Measurements from ENCODE around the gene LAP3. TPM values are rescaled to one million over a fixed set of nuclear protein-coding genes. Genes with fewer than 3 reads are reported as not detected.

Gene LAP3
- total RNA-seq, 1 donor, result 88.7 TPM

GRCh38 chr4:17583941-17584340 is 6.9 kb downstream of the LAP3 start:
- H3K4me3 ChIP-seq (ENCODE audit: low read length), result no peak overlapping the region

DNA sequence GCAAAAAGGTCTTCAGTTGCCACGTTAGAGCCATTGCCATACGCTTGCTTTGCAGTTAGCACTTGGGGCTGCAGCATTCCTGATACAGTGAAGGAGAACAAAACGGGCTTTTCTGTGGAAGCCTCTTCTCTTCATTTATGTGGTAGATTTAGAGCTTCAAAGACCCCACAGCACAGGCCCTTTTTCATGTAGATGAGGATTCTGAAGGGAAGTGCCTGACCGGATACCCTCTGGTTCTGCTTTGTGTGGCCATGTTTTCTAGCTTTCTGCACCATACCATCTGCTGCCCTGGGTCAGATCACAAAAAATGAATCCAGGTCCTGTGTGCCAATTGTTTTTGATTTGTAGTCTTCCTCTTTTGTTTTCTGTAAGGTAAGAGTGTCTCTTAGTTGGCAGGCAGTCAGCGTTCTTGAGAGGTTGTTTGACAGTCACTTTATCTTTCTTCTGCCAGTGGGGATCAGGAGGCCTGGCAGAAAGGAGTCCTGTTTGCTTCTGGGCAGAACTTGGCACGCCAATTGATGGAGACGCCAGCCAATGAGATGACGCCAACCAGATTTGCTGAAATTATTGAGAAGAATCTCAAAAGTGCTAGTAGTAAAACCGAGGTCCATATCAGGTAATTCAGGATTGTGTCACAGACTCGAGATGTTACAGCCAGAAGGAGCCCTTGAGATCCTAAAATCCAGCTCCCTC is 7.7 kb downstream of the LAP3 start:
- Histone ChIP-seq H3K9me3 (ENCODE audit: low read depth, low read length) (no peaks in the 10 kb centered on the region), H3K4me3 (ENCODE audit: low read length) (no peak overlapping the region), H3K27me3 (ENCODE audit: insufficient read depth, low read length) (no peaks in the 10 kb centered on the region), H3K4me1 (ENCODE audit: insufficient read depth, low read length) (peaks cover 17% of the 10 kb centered on the region)

More at GRCh38 chr4:17583941-17584340, 6.9 kb downstream of the LAP3 start:
- Histone ChIP-seq H3K4me1 (ENCODE audit: insufficient read depth, low read length) (peaks cover 24% of the 10 kb centered on the region), H3K27me3 (ENCODE audit: insufficient read depth, low read length) (no peaks in the 10 kb centered on the region), H3K9me3 (ENCODE audit: low read depth, low read length) (no peaks in the 10 kb centered on the region)

DNA sequence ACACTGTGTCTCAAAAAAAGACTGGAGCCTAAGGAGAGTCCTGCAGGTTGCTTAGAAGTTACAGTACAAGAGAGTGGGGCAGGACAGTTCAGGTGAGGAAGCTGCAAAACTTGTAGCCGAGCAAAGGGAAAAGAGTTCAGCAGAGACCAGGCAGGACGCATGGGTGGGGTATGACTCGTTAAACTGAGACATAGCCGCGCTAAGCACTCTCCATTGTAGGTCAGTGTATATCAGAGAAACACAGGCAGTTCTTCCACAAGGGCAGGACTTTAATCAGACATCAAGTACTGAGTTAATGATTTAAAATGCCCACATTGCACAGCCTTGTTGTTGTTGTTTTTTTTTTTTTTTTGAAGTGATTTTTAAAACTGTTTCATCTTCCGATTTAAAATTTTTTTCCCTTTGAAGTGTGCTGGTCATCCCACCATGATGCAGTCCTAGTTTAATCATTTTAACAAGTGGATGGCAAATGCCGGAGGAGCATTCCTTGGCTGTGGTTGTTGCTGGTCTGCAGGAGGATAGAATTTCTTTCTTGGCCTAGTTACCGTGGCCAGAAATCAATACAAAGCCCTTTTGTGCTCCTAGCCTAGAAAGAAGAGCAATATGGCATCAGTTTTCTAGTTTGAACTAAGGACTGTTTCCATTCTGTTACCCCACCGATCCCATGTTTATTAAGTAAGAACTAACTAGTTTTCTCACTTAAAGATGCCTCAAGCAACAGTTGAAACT is 10.3 kb downstream of the LAP3 start:
- no peaks in the 10 kb centered on the region for H3K27me3 ChIP-seq (ENCODE audit: insufficient read depth, low read length)
- H3K4me3 ChIP-seq (ENCODE audit: low read length), result no peak overlapping the region
- no peaks in the 10 kb centered on the region for H3K4me1 ChIP-seq (ENCODE audit: insufficient read depth, low read length)
- no peaks in the 10 kb centered on the region for H3K9me3 ChIP-seq (ENCODE audit: low read depth, low read length)

- no peaks in the 10 kb centered on the region for H3K27me3 ChIP-seq (ENCODE audit: insufficient read depth, low read length)
- H3K9me3 ChIP-seq (ENCODE audit: low read depth, low read length), result no peaks in the 10 kb centered on the region
- peaks cover 2% of the 10 kb centered on the region for H3K4me1 ChIP-seq (ENCODE audit: insufficient read depth, low read length)
- H3K4me3 ChIP-seq (ENCODE audit: low read length), result no peak overlapping the region
These were observed 12.4 kb downstream of the LAP3 start for GRCh38 chr4:17589355-17589754.

DNA sequence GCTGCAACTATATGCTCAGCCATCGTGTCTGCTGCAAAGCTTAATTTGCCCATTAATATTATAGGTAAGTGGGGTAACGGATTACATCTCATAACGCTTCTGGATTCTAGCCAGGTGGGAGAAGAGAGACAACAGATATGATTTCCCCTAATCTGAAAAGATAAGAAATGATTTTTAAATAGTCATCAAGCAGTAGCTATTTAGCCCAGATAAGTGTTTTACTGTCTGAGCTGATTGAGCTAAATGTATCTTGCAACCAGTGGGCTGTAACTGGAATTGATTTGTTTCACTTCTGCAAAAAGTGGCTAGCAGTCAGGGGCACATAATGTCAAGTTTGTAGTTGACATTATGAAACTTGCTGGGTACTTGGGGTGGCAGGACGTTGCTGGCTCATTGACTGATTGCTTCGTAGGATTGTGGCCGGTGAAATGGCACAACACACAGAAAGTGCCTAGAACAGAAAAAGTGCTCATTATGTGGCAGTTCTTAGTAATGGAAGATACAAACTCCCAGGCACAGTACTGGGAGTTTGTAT is 18.5 kb downstream of the LAP3 start:
- Histone ChIP-seq H3K4me1 (ENCODE audit: insufficient read depth, low read length) (peaks cover 21% of the 10 kb centered on the region), H3K9me3 (ENCODE audit: low read depth, low read length) (no peaks in the 10 kb centered on the region), H3K4me3 (ENCODE audit: low read length) (no peak overlapping the region), H3K27me3 (ENCODE audit: insufficient read depth, low read length) (no peaks in the 10 kb centered on the region)

DNA sequence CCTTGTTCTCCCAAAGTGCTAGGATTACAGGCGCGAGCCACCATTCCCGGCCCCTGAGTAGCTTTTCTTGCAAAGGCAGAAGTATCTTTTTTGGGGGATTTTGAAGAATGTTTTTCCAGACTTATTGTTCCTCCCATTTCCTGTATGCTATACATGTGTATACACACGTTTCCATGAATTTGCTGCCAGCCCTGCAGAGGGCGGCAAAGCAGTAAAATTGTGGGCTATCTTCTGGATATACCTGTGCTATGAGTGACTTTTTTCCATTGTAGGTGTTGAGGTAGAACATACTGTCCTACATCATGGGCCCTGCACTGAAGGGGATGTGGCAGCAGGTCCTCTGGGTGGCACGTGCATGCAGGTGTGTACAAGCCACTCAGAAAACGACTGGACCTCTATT is 20.5 kb downstream of the LAP3 start:
- Histone ChIP-seq H3K4me1 (ENCODE audit: insufficient read depth, low read length) (peaks cover 21% of the 10 kb centered on the region), H3K27me3 (ENCODE audit: insufficient read depth, low read length) (no peaks in the 10 kb centered on the region), H3K4me3 (ENCODE audit: low read length) (no peak overlapping the region), H3K9me3 (ENCODE audit: low read depth, low read length) (no peaks in the 10 kb centered on the region)

DNA sequence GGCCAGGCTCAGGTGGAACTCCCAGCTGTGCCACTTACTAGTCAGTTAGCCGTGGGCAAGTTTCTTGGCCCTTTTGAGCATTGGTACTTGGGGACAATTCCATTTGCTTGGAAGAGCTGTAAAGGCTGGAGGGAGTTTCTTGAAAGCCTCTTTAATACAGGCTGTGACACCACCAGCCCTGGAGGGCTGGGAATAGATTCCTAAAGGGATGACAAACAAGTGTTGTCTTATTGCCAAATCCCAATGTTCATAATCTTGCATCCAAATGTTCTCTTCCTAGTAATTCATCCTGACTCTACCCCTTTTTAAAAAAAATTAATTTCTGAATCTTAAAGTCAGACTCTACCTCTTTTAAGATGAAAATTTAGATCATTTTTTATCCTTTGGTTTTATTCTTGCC is 22.8 kb downstream of the LAP3 start:
- H3K27me3 ChIP-seq (ENCODE audit: insufficient read depth, low read length), result no peaks in the 10 kb centered on the region
- no peak overlapping the region for H3K4me3 ChIP-seq (ENCODE audit: low read length)
- no peaks in the 10 kb centered on the region for H3K9me3 ChIP-seq (ENCODE audit: low read depth, low read length)
- H3K4me1 ChIP-seq (ENCODE audit: insufficient read depth, low read length), result peaks cover 29% of the 10 kb centered on the region

GRCh38 chr4:17605236-17605635 is 28.2 kb downstream of the LAP3 start:
- Histone ChIP-seq H3K27me3 (ENCODE audit: insufficient read depth, low read length) (no peaks in the 10 kb centered on the region), H3K4me3 (ENCODE audit: low read length) (no peak overlapping the region), H3K9me3 (ENCODE audit: low read depth, low read length) (no peaks in the 10 kb centered on the region), H3K4me1 (ENCODE audit: insufficient read depth, low read length) (peaks cover 14% of the 10 kb centered on the region)

DNA sequence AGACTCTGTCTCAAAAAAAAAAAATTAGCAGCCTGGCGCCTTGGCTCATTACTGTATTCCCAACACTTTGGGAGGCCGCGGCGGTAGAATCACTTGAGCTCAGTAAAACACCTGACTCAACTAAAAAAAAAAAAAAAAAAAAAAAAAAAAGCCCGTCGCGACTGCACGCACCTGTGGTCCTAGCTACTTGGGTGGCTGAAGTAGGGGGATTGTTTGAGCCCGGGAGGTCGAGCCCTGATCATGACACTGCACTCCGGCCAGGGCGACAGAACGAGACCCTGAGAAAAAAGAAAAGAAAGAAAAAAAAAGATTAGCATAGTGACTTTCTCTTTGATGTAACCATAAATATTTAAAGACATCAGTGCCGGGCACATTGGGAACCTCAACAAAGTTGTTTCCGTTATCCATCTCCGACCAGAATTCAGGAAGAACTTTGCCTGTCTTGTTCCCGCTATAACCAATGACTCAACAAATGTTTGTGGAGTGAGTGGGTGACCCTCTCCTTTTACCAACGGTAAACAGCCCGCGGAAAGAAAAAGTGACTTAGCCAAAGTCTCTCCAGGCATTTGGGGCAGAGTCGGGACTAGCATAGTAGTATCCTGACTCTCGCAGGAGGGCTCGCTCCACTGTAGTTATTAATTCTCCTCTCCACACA is 36.9 kb downstream of the LAP3 start:
- Histone ChIP-seq H3K9me3 (ENCODE audit: low read depth, low read length) (no peaks in the 10 kb centered on the region), H3K4me1 (ENCODE audit: insufficient read depth, low read length) (peaks cover 41% of the 10 kb centered on the region), H3K27me3 (ENCODE audit: insufficient read depth, low read length) (no peaks in the 10 kb centered on the region), H3K4me3 (ENCODE audit: low read length) (peak overlapping the region; percentile 98)

- Histone ChIP-seq H3K4me1 (ENCODE audit: insufficient read depth, low read length) (peaks cover 47% of the 10 kb centered on the region), H3K27me3 (ENCODE audit: insufficient read depth, low read length) (no peaks in the 10 kb centered on the region), H3K4me3 (ENCODE audit: low read length) (peak within 1 kb of the TSS; percentile 98), H3K9me3 (ENCODE audit: low read depth, low read length) (no peaks in the 10 kb centered on the region)
These were observed 37.7 kb downstream of the LAP3 start, which contains the start of gene MED28 for GRCh38 chr4:17614416-17615299. MED28 (plus strand) TSS chr4:17614641; CDS start chr4:17614655, 14 bp downstream.

DNA sequence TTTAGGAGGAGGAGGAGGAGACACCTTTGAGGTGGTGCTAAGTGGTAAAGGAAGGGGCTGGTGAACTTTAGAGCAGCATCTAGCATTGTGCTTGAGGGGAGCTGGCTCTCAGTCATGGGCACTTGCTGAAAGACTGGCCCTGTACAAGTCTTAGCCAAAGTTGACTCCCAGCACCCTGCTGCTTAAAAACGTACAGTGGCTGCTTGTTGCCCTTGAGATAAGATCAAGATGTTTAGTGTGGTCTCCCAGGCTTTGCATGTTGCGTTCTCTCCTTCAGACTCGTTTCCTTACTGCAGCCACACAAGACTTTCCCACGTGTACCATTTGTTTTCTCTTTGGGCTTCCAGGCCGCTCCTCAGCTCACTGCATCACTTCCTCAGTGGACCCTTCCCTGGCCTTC is 39.3 kb downstream of the LAP3 start:
- H3K4me1 ChIP-seq (ENCODE audit: insufficient read depth, low read length), result peaks cover 47% of the 10 kb centered on the region
- no peaks in the 10 kb centered on the region for H3K27me3 ChIP-seq (ENCODE audit: insufficient read depth, low read length)
- no peaks in the 10 kb centered on the region for H3K9me3 ChIP-seq (ENCODE audit: low read depth, low read length)
- no peak overlapping the region for H3K4me3 ChIP-seq (ENCODE audit: low read length)

DNA sequence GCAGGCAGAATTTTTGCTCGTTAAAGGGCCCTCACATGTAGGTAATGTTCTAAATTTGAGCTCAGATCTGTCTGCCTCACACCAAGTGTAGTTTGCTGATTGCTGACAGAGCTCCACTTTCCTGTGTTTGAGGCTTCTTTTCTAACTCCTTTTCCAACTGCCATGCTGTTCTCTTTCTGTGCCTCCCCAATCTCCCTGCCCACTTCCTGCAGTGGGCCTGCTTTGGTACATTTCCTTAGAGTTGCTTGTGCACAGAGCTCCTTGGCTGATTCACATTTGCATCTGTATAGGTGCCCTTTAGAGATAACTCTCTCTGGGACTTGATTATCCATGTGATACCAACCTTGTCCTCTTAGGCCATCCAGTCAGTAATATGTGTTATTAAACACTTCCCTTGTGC is 41.9 kb downstream of the LAP3 start:
- H3K4me3 ChIP-seq (ENCODE audit: low read length), result no peak overlapping the region

DNA sequence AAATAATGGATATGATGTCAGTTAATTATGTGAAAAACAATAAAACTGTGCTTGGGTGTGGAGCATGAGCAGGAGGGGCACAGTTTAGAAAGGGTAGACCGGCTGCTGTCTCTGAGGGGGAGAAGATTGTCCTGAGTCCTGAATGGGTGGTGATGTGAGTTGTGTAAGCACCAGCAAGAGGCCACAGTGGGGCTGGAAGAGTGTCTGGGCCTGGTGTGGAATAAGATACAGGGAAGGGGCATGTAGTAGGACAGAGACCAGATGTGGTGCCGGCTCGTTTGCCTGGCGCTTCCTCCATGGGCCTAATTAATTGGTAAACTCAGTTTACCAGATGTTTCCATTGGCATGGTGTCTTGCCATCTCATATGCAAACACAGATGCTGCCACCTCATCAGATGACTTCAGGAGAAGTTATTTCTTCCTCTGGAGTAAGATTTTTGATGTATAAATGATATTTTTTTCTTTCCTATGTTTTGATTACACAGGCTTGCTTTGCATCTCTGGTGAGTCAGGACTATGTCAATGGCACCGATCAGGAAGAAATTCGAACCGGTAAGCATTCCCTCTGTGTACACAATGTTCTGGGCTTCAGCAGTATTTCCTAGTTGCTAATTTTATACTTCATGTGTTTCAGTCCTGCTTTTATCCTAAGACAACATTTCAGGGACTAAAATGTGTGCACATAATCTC is 42.6 kb downstream of the LAP3 start:
- no peaks in the 10 kb centered on the region for H3K9me3 ChIP-seq (ENCODE audit: low read depth, low read length)
- no peak overlapping the region for H3K4me3 ChIP-seq (ENCODE audit: low read length)
- no peaks in the 10 kb centered on the region for H3K27me3 ChIP-seq (ENCODE audit: insufficient read depth, low read length)
- H3K4me1 ChIP-seq (ENCODE audit: insufficient read depth, low read length), result peaks cover 43% of the 10 kb centered on the region

More for the DNA sequence above, 41.9 kb downstream of the LAP3 start:
- H3K4me1 ChIP-seq (ENCODE audit: insufficient read depth, low read length), result peaks cover 43% of the 10 kb centered on the region
- no peaks in the 10 kb centered on the region for H3K9me3 ChIP-seq (ENCODE audit: low read depth, low read length)
- no peaks in the 10 kb centered on the region for H3K27me3 ChIP-seq (ENCODE audit: insufficient read depth, low read length)

- H3K9me3 ChIP-seq (ENCODE audit: low read depth, low read length), result no peaks in the 10 kb centered on the region
- H3K4me3 ChIP-seq (ENCODE audit: low read length), result no peak overlapping the region
- H3K4me1 ChIP-seq (ENCODE audit: insufficient read depth, low read length), result peaks cover 9% of the 10 kb centered on the region
- no peaks in the 10 kb centered on the region for H3K27me3 ChIP-seq (ENCODE audit: insufficient read depth, low read length)
These were observed 46.5 kb downstream of the LAP3 start for GRCh38 chr4:17623451-17624001.

Data from mononuclear cell (primary cell).